LNCaP clone FGC (cell line): Measurements from ENCODE around the gene HNRNPA2B1.

Experiments
- DNase-seq: peaks from one replicate; pipeline ENCODE4 v3.0.0-alpha.2; 2011; ENCODE audit warnings: low read depth
- H3K4me3 ChIP-seq: 2 replicates; pipeline ENCODE4 v1.5.1; 2011; ENCODE audit warnings: mild to moderate bottlenecking, low read depth, low read length, control low read depth
- CTCF ChIP-seq: IDR thresholded peaks from 2 replicates; pipeline ENCODE4 v1.5.1; 2012; ENCODE audit warnings: mild to moderate bottlenecking; ENCODE audit not compliant: control insufficient read depth, insufficient read depth; ENCODE audit errors: extremely low read depth

Gene HNRNPA2B1

DNA sequence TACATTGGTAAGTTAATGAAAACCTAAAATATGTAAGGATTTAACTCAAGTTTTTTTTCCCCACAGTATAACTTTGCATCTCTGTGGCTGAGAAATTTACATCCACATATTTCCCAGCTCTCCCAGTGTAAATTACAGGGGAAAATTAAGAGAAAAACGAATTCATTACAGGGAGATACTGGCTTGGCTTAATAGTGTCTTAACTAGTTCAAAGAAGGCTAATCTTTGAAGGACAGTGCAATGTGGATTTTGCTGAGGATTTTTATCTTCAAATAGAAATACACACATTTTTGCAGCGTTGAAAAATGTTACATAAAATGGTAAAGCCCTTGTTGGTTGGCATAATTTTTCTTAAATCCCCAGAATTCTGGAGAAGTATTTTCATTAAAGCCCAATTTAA, 2.5 kb upstream of the HNRNPA2B1 start:
- TF ChIP-seq CTCF: no peak
- peak overlapping the region; percentile 100 for H3K4me3 ChIP-seq
- no peak for DNase-seq

- no peak for TF ChIP-seq CTCF
- DNase-seq: no peak
- H3K4me3 ChIP-seq: peak overlapping the region; percentile 100
Observed at GRCh38 chr7:26202019-26202990, 1.8 kb upstream of the HNRNPA2B1 start.

DNA sequence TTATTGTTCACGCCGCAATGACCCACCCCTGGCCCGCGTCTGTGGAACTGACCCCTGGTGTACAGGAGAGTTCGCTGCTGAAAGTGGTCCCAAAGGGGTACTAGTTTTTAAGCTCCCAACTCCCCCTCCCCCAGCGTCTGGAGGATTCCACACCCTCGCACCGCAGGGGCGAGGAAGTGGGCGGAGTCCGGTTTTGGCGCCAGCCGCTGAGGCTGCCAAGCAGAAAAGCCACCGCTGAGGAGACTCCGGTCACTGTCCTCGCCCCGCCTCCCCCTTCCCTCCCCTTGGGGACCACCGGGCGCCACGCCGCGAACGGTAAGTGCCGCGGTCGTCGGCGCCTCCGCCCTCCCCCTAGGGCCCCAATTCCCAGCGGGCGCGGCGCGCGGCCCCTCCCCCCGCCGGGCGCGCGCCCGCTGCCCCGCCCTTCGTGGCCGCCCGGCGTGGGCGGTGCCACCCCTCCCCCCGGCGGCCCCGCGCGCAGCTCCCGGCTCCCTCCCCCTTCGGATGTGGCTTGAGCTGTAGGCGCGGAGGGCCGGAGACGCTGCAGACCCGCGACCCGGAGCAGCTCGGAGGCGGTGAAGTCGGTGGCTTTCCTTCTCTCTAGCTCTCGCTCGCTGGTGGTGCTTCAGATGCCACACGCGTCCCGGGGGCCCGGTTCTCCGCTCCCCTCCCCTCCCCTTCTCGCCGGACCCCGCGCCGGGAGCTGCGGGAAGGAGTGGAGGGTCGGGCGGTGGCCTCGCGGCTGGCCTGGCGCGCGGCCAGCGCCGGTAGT, 887 bp upstream of the HNRNPA2B1 start, which contains the start of gene CBX3:
CBX3 (plus strand) TSS at position 499 of the 772 bp plus-strand sequence. CDS start 1,254 bp downstream, outside the sequence.
- peak; percentile 56 for DNase-seq
- TF ChIP-seq CTCF: no peak
- peak within 1 kb of the TSS; percentile 100 for H3K4me3 ChIP-seq

- TF ChIP-seq CTCF: no peak
- peak overlapping the region; percentile 100 for H3K4me3 ChIP-seq
- DNase-seq: no peak
Observed at GRCh38 chr7:26200038-26200443, 505 bp downstream of the HNRNPA2B1 start.

DNA sequence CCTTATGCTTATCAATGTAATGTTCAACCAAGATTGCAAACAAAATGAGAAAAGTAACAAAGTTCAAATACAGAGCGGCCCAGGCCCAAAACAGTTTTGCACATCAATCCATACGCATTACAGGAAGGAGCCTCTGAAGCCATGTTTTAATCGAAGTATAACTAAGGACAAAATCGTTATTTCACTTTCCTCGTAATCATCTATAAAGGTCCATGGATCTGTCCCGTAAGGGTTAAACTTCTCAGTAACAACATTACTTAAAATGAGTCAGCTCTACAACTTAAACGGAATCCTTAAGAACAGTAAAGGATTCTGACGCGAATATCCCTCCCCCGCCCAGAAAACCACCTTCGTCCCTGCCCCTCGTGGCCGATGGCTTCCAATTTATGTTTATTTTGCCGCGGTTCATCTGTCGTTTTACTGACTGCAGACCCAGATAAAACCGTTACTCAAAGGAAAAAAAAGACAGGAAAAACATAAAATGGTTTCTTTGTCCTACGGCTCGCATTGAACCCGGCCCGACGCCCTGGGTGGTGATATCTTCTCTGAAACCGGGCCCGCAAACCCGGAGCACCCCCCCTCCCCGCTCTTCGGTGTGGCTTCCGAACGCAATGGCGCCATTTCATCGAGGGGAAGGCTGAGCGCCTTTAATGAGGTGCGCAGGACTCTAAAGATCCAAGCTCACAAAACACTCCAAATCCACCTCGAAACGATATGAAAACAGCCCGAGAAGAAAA, 1.1 kb downstream of the HNRNPA2B1 start:
- peak overlapping the region; percentile 100 for H3K4me3 ChIP-seq
- no peak for DNase-seq
- TF ChIP-seq CTCF: no peak

DNA sequence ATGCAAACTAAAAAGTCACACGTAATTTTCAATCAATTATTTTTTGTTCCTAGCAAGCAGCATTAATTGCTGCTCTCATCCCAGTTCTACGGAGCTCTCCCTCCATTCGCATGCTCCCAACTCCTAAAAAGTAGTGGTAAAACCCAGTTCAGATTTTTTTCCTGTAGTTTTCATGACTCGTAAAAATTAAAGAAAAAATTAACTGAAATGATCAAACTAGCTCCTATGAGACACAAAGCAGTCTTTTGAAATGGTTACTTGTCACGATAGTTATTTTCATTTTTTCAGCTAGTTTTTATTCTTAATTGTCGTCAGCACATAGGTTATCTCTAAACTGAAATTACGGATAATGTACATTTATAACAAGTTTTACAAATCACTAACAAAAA, 1.8 kb downstream of the HNRNPA2B1 start:
- H3K4me3 ChIP-seq: peak overlapping the region; percentile 100
- no peak for DNase-seq
- no peak for TF ChIP-seq CTCF
